ENCODE measurements around the gene ELAC2.

Gene ELAC2

DNA sequence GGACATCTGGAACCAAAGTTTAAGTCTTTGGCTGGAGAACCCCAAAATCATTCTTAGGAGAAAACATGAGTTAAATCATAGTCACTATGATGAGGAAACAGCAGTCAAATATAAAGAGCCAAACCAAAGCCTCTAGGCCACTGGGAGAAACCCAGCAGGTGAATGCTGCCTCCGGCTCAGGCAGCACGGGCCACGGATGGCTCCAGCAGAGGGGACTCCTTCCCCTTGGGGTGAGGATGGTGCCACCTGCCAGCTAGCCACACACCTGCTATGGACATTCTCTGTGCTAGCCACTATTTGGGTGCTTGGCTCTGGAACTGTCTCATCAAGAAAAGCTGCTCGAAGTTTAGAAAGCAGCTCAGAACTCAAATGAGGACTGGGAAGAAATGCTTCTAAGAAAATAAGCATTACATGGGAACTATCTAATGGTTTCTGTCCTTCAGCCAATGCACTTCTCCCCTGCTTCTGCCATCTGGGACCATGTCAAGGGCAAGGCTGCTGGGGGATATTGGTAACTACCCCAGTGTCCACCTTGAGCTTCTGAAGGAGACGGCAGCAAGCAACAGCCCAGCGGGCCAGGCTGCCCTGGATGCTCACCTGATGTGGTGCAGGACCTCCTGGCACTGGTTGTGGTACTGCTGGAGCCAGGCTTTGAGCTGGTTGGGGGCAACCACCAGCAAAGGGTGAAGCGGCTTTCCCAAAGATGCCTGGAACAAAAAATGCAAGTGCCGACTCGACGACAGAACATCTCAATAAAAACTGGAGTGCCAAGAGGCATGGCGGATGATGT lies 22.5 kb downstream of the ELAC2 start:
- H3K4me3 ChIP-seq (ENCODE audit: control insufficient read depth, low read depth, low read length) = no peak overlapping the region
- TF ChIP-seq, protein P1, sequence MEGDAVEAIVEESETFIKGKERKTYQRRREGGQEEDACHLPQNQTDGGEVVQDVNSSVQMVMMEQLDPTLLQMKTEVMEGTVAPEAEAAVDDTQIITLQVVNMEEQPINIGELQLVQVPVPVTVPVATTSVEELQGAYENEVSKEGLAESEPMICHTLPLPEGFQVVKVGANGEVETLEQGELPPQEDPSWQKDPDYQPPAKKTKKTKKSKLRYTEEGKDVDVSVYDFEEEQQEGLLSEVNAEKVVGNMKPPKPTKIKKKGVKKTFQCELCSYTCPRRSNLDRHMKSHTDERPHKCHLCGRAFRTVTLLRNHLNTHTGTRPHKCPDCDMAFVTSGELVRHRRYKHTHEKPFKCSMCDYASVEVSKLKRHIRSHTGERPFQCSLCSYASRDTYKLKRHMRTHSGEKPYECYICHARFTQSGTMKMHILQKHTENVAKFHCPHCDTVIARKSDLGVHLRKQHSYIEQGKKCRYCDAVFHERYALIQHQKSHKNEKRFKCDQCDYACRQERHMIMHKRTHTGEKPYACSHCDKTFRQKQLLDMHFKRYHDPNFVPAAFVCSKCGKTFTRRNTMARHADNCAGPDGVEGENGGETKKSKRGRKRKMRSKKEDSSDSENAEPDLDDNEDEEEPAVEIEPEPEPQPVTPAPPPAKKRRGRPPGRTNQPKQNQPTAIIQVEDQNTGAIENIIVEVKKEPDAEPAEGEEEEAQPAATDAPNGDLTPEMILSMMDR (IDR thresholded peaks at IDR 0.05; ENCODE audit: control insufficient read depth, insufficient read depth, low read depth, low read length, missing control alignments) = no peak
- no peak for DNase-seq (ENCODE audit: low read depth)

DNA sequence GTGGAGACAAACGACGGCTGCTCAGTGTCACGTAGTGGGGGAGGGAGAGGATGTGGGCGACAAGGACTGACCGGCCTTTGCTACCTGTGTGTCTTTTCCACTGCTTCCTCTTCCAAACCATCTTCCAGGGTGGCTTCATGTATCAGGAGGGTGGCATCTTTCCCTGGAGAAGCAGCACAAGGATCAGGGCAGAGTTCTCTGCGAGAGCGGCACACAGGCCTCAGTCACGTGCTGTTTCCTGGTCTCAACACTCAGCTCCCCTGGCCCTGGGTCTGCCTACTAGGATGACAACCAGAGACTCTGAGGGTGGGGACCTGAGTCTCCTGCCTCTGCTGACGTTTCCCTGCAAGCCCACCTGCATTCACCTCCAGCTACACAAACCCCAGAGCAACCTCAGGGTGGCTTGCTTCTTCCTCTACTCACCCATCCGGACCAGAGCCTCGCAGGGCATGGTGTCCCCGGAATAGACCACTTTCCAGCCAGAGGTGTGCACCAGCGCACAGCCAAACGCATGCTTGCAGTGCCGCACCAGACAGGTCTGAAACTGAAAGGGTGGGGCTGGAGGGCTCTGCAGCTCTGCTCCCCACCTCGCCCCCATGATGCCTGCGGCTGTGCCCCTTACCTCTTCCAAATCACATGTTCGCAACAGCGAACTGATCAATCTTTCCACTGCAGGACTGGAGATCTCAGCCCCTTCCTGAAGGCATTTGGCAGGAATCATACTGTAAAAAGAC lies 23.3 kb downstream of the ELAC2 start:
- DNase-seq (ENCODE audit: low read depth) = no peak
- TF ChIP-seq, protein P1 (IDR thresholded peaks at IDR 0.05; ENCODE audit: control insufficient read depth, insufficient read depth, low read depth, low read length, missing control alignments) = no peak
- no peak overlapping the region for H3K4me3 ChIP-seq (ENCODE audit: control insufficient read depth, low read depth, low read length)

- DNase-seq (ENCODE audit: low read depth) = no peak
- TF ChIP-seq, protein P1 (IDR thresholded peaks at IDR 0.05; ENCODE audit: control insufficient read depth, insufficient read depth, low read depth, low read length, missing control alignments) = no peak
- no peak overlapping the region for H3K4me3 ChIP-seq (ENCODE audit: control insufficient read depth, low read depth, low read length)
Measured at GRCh38 chr17:12993631-12994030, 24.2 kb downstream of the ELAC2 start.

GRCh38 chr17:12992676-12993075 lies 25.2 kb downstream of the ELAC2 start:
- TF ChIP-seq, protein P1 (IDR thresholded peaks at IDR 0.05; ENCODE audit: control insufficient read depth, insufficient read depth, low read depth, low read length, missing control alignments) = no peak
- H3K4me3 ChIP-seq (ENCODE audit: control insufficient read depth, low read depth, low read length) = no peak overlapping the region
- no peak for DNase-seq (ENCODE audit: low read depth)

DNA sequence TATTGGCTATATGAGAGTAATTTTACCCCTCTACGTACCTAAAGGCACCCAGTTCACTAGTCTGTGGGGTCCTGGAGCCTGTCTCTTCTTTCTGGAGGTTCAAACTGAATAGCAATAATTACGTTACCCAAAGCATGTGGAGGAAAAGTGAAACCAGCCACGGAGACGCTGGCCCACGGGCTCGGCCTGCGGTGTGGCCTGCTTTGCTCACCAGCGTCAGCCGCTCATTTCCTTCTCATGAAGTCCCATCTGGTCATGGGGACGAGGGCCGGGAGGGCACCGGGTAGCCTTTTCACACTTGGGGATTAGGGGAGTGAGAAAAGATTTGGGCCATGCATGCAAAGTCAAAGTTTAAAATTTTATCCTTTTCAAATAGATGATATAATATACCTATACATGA lies 26.9 kb downstream of the ELAC2 start:
- H3K4me3 ChIP-seq (ENCODE audit: control insufficient read depth, low read depth, low read length) = no peak overlapping the region

GRCh38 chr17:12990041-12990808 lies 27.6 kb downstream of the ELAC2 start:
- DNase-seq (ENCODE audit: low read depth) = no peak
- H3K4me3 ChIP-seq (ENCODE audit: control insufficient read depth, low read depth, low read length) = no peak overlapping the region
- TF ChIP-seq, protein P1 (IDR thresholded peaks at IDR 0.05; ENCODE audit: control insufficient read depth, insufficient read depth, low read depth, low read length, missing control alignments) = no peak

More for the DNA sequence above, 26.9 kb downstream of the ELAC2 start:
- TF ChIP-seq, protein P1 (IDR thresholded peaks at IDR 0.05; ENCODE audit: control insufficient read depth, insufficient read depth, low read depth, low read length, missing control alignments) = no peak
- DNase-seq (ENCODE audit: low read depth) = no peak

All from AG09309 (cell line).